Liver (tissue), 9 donors: ENCODE data around the gene PRKACA. TPM values are rescaled to one million over a fixed set of nuclear protein-coding genes. Genes with fewer than 3 reads are reported as not detected.
A peak's percentile ranks its signal among the peaks of the same experiment; 100 is the strongest.

Experiments
- DNase-seq: peaks from one replicate; pipeline ENCODE4 v3.0.0-alpha.2; 2017; ENCODE audit warnings: low spot score
- H3K27ac ChIP-seq, 2 donors: one replicate each; pipeline ENCODE4 v1.7.0; 2013; ENCODE audit warnings: inconsistent platforms in 2 of 2, low read length in 2 of 2, control low read depth in 1 of 2, low read depth in 1 of 2, mild to moderate bottlenecking in 1 of 2
- H3K27me3 ChIP-seq, 4 donors: one replicate each; pipeline versions ENCODE4 v1.6.1 to v1.7.0; 2013; ENCODE audit warnings: low read length in 3 of 4, inconsistent platforms in 1 of 4, mild to moderate bottlenecking in 1 of 4, moderate library complexity in 1 of 4; ENCODE audit not compliant: control insufficient read depth in 4 of 4, insufficient read depth in 4 of 4
- H3K36me3 ChIP-seq, 4 donors: one replicate each; pipeline versions ENCODE4 v1.6.1 to v1.7.0; 2013; ENCODE audit warnings: low read length in 3 of 4, mild to moderate bottlenecking in 3 of 4, low read depth in 1 of 4, moderate library complexity in 1 of 4; ENCODE audit not compliant: control insufficient read depth in 4 of 4, insufficient read depth in 3 of 4
- H3K4me1 ChIP-seq, 4 donors: one replicate each; pipeline versions ENCODE4 v1.6.1 to v1.7.0; 2013; ENCODE audit warnings: low read length in 3 of 4, mild to moderate bottlenecking in 3 of 4, moderate library complexity in 1 of 4; ENCODE audit not compliant: control insufficient read depth in 4 of 4, insufficient read depth in 4 of 4
- H3K4me3 ChIP-seq, 3 donors: one replicate each; pipeline versions ENCODE4 v1.6.1 to v1.7.0; 2013; ENCODE audit warnings: low read length in 3 of 3, control low read depth in 1 of 3, low read depth in 1 of 3, mild to moderate bottlenecking in 1 of 3
- H3K9ac ChIP-seq, 2 donors: one replicate each; pipeline ENCODE4 v1.7.0; 2013; ENCODE audit warnings: low read length in 2 of 2, mild to moderate bottlenecking in 2 of 2, moderate library complexity in 2 of 2, control low read depth in 1 of 2, low read depth in 1 of 2
- H3K9me3 ChIP-seq, 4 donors: one replicate each; pipeline versions ENCODE4 v1.6.1 to v1.7.0; 2013; ENCODE audit warnings: low read length in 3 of 4; ENCODE audit not compliant: control insufficient read depth in 4 of 4
- ATF3 ChIP-seq: IDR thresholded peaks from 2 replicates; pipeline ENCODE4 v1.6.1; 2016; ENCODE audit warnings: antibody characterized with exemption
- CTCF ChIP-seq: fragments of 150-350 bp; IDR thresholded peaks from 2 replicates; pipeline ENCODE4 v1.5.1; 2017; ENCODE audit warnings: improper control_type of control experiment, low read depth, low read length; ENCODE audit not compliant: missing input control
- EGR1 ChIP-seq, 2 donors: IDR thresholded peaks; 2 replicates each; pipeline ENCODE4 v1.6.1; 2016 to 2018; ENCODE audit warnings: antibody characterized with exemption in 2 of 2, low read depth in 2 of 2
- FOXA1 ChIP-seq: IDR thresholded peaks from 2 replicates; pipeline ENCODE4 v1.6.1; 2016; ENCODE audit warnings: antibody characterized with exemption
- GABPA ChIP-seq, 2 donors: IDR thresholded peaks in 1 of 2; conservative IDR thresholded peaks in 1 of 2; 2 replicates each; pipeline ENCODE4 v1.6.1; 2016; ENCODE audit warnings: antibody characterized with exemption in 2 of 2, mild to moderate bottlenecking in 1 of 2, moderate library complexity in 1 of 2
- HNF4A ChIP-seq, 2 donors: conservative IDR thresholded peaks; 2 replicates each; pipeline ENCODE4 v1.6.1; 2016; ENCODE audit warnings: antibody characterized with exemption in 2 of 2, mild to moderate bottlenecking in 2 of 2
- HNF4G ChIP-seq: IDR thresholded peaks from 2 replicates; pipeline ENCODE4 v1.6.1; 2016; ENCODE audit warnings: antibody characterized with exemption
- JUND ChIP-seq, 2 donors: IDR thresholded peaks; 2 replicates each; pipeline ENCODE4 v1.6.1; 2016; ENCODE audit warnings: antibody characterized with exemption in 2 of 2
- NR2F2 ChIP-seq: IDR thresholded peaks from 2 replicates; pipeline ENCODE4 v1.6.1; 2016; ENCODE audit warnings: antibody characterized with exemption
- RAD21 ChIP-seq, 2 donors: IDR thresholded peaks; 2 replicates each; pipeline ENCODE4 v1.6.1; 2016; ENCODE audit warnings: antibody characterized with exemption in 2 of 2, mild to moderate bottlenecking in 2 of 2
- REST ChIP-seq: IDR thresholded peaks from 2 replicates; pipeline ENCODE4 v1.6.1; 2016; ENCODE audit warnings: antibody characterized with exemption, mild to moderate bottlenecking
- RXRA ChIP-seq, 2 donors: IDR thresholded peaks; 2 replicates each; pipeline ENCODE4 v1.6.1; 2017 to 2018; ENCODE audit warnings: antibody characterized with exemption in 2 of 2, mild to moderate bottlenecking in 1 of 2
- TAF1 ChIP-seq: conservative IDR thresholded peaks from 2 replicates; pipeline ENCODE4 v1.6.1; 2016; ENCODE audit warnings: antibody characterized with exemption, mild to moderate bottlenecking
- YY1 ChIP-seq: IDR thresholded peaks from 2 replicates; pipeline ENCODE4 v1.6.1; 2016; ENCODE audit warnings: antibody characterized with exemption, mild to moderate bottlenecking
- ZBTB33 ChIP-seq: IDR thresholded peaks from 2 replicates; pipeline ENCODE4 v1.6.1; 2016; ENCODE audit warnings: antibody characterized with exemption
- WGBS: extraction: QIAGEN DNeasy Blood & Tissue Kit; methylation state at CpG from one replicate; pipeline ENCODE4 v1.1.7; 2013; 5-methylcytosine and 5-hydroxymethylcytosine counted together
- polyA plus RNA-seq, 2 donors: library from polyadenylated mRNA; stranded (reverse) in 1 of 2; unstranded in 1 of 2; fragments of 200-250 nt in 1 of 2; fragments of >200 nt in 1 of 2; fragmentation: Nextera tagmentation in 1 of 2; extraction: Ambion mirVana in 1 of 2; gene quantifications; one replicate each; pipeline versions ENCODE4 v1.2.1 to v1.2.3, GENCODE V29; 2013 to 2015
- total RNA-seq, 2 donors: library from RNA; depleted of rRNA; stranded (reverse); fragments of >200 nt; gene quantifications; one replicate each; pipeline ENCODE4 v1.2.3, GENCODE V29; 2014
- donor health status: healthy.
- donor health status: healthy.
- donor health status: healthy.
- donor health status: healthy.
- donor health status: healthy.

PRKACA gene
- total and polyA plus RNA-seq, 4 donors = 15.5 to 72.4 (median 40.2) TPM

GRCh38 chr19:14112051-14112808 is 5.3 kb downstream of the PRKACA start:
- WGBS = 56% methylated on average over 12 of the region's 12 CpGs
- no peak for TF ChIP-seq RAD21 (IDR thresholded peaks at IDR 0.05)
- DNase-seq = no peak
- Histone ChIP-seq H3K4me1 (peaks cover 15 to 56% (median 47%) of the 10 kb centered on the region in 4 donors), H3K9me3 (no peaks in the 10 kb centered on the region), H3K9ac (peak overlapping the region in 1 of 2 donors; percentile 79), H3K27me3 (no peaks in the 10 kb centered on the region), H3K27ac (peak overlapping the region; percentile 88 to 97), H3K4me3 (peak overlapping the region in 2 of 3 donors; percentile 5 to 28), H3K36me3 (no peaks in the 10 kb centered on the region)

GRCh38 chr19:14111486-14111885 is 6.1 kb downstream of the PRKACA start:
- Histone ChIP-seq H3K4me1 (peaks cover 15 to 50% (median 44%) of the 10 kb centered on the region in 4 donors), H3K9me3 (no peaks in the 10 kb centered on the region), H3K27ac (peak overlapping the region in 1 of 2 donors; percentile 4), H3K4me3 (no peak overlapping the region), H3K36me3 (peaks cover 0 to 5% (median under 1%) of the 10 kb centered on the region in 4 donors), H3K9ac (no peak overlapping the region), H3K27me3 (no peaks in the 10 kb centered on the region)
- DNase-seq = no peak
- WGBS = 98% methylated on average over 1 of the region's 1 CpG
- TF ChIP-seq JUND (IDR thresholded peaks at IDR 0.05) = no peak
- no peak for TF ChIP-seq CTCF
- no peak for TF ChIP-seq HNF4A (conservative IDR thresholded peaks at IDR 0.05)
- TF ChIP-seq EGR1 (IDR thresholded peaks at IDR 0.05; ENCODE audit: low read depth in 2 of 2) = no peak
- TF ChIP-seq ATF3 = no peak
- TF ChIP-seq GABPA (IDR thresholded peaks at IDR 0.05 in 1 of 2, conservative IDR thresholded peaks at IDR 0.05 in 1 of 2) = no peak
- no peak for TF ChIP-seq REST
- no peak for TF ChIP-seq HNF4G
- TF ChIP-seq YY1 = no peak
- TF ChIP-seq TAF1 = no peak

- 60% methylated on average over 2 of the region's 2 CpGs for WGBS
- TF ChIP-seq YY1 (no peak), JUND (IDR thresholded peaks at IDR 0.05) (no peak), EGR1 (IDR thresholded peaks at IDR 0.05; ENCODE audit: low read depth in 2 of 2) (no peak), FOXA1 (no peak), ZBTB33 (no peak), RXRA (IDR thresholded peaks at IDR 0.05) (no peak), NR2F2 (no peak), ATF3 (no peak), REST (no peak)
- H3K27me3 ChIP-seq = no peaks in the 10 kb centered on the region
- H3K9ac ChIP-seq = no peak overlapping the region
- H3K4me1 ChIP-seq = peaks cover 15 to 42% (median 36%) of the 10 kb centered on the region in 4 donors
- H3K27ac ChIP-seq = no peak overlapping the region
- no peak overlapping the region for H3K4me3 ChIP-seq
- peaks cover 4 to 9% (median 7%) of the 10 kb centered on the region in 4 donors for H3K36me3 ChIP-seq
- no peak for DNase-seq
- H3K9me3 ChIP-seq = no peaks in the 10 kb centered on the region
Measured at GRCh38 chr19:14110650-14111049, 6.9 kb downstream of the PRKACA start.
